Kidney (tissue), 14 donors: ENCODE data around the gene SORBS1. TPM values are rescaled to one million over a fixed set of nuclear protein-coding genes. Genes with fewer than 3 reads are reported as not detected.

ENCODE experiments used
- DNase-seq, 5 donors: peaks; one replicate each; pipeline ENCODE4 v3.0.0-alpha.2; 2013 to 2020
- FAIRE-seq: peaks from 2 replicates; lab custom pipeline; 2012; peaks lifted over from hg19 to GRCh38; lab: Jason Lieb, UNC
- H3K27ac ChIP-seq, 2 donors: one replicate each; pipeline ENCODE4 v1.7.0; 2013; ENCODE audit warnings: low read depth in 2 of 2, low read length in 2 of 2, inconsistent platforms in 1 of 2
- H3K27me3 ChIP-seq: one replicate; pipeline ENCODE4 v1.7.1; 2013; ENCODE audit warnings: low read length, inconsistent platforms; ENCODE audit not compliant: control insufficient read depth, insufficient read depth
- H3K36me3 ChIP-seq, 3 donors: one replicate each; pipeline versions ENCODE4 v1.7.0 to v1.7.1; 2013; ENCODE audit warnings: low read length in 3 of 3, control low read depth in 1 of 3, inconsistent platforms in 1 of 3; ENCODE audit not compliant: insufficient read depth in 3 of 3, control insufficient read depth in 2 of 3
- H3K4me1 ChIP-seq, 3 donors: one replicate each; pipeline versions ENCODE4 v1.7.0 to v1.7.1; 2013; ENCODE audit warnings: low read length in 3 of 3, inconsistent platforms in 1 of 3, low read depth in 1 of 3; ENCODE audit not compliant: control insufficient read depth in 2 of 3, insufficient read depth in 2 of 3
- H3K4me3 ChIP-seq, 3 donors: one replicate each; pipeline versions ENCODE4 v1.7.0 to v1.8.1; 2013; ENCODE audit warnings: low read length in 3 of 3, control low read depth in 1 of 3, inconsistent platforms in 1 of 3
- H3K9ac ChIP-seq, 3 donors: one replicate each; pipeline versions ENCODE4 v1.7.0 to v1.7.1; 2013; ENCODE audit warnings: low read length in 3 of 3, control low read depth in 1 of 3, inconsistent platforms in 1 of 3
- H3K9me3 ChIP-seq, 3 donors: one replicate each; pipeline versions ENCODE4 v1.7.0 to v1.7.1; 2013; ENCODE audit warnings: low read length in 3 of 3, control low read depth in 1 of 3, inconsistent platforms in 1 of 3; ENCODE audit not compliant: control insufficient read depth in 2 of 3, insufficient read depth in 1 of 3
- intact Hi-C: fragments of 100-400 bp; cut with DNase I; formaldehyde crosslinking; loops from one replicate; pipeline ENCODE4 v1.11.1; 2022
- polyA plus RNA-seq: library from polyadenylated mRNA; stranded (reverse); fragments of 350-450 nt; fragmentation: Illumina TruSeq; extraction: RNeasy Lipid Tissue Mini Kit (QIAGEN cat#74804); gene quantifications from one replicate; pipeline ENCODE4 v1.2.3, GENCODE V29; 2014; ENCODE audit warnings: low read depth, low replicate concordance; ENCODE audit not compliant: insufficient read depth
- total RNA-seq: library from RNA; stranded (reverse); fragmentation: NEBNext Ultra II Directional; extraction: Animal tissue kit (Norgen Biotek cat#: 25700); gene quantifications from one replicate; pipeline ENCODE4 v1.2.1, GENCODE V29; 2021
- TF ChIP-seq, protein P1 (sequence below): IDR thresholded peaks from 3 replicates; pipeline ENCODE4 v1.5.1; 2012; ENCODE audit warnings: mild to moderate bottlenecking, moderate library complexity, borderline replicate concordance; ENCODE audit not compliant: insufficient read depth; ENCODE audit errors: extremely low read depth
- donor health status: control.
- donor health status: control.
- donor health status: control.
- donor health status: control.
- donor health status: control.
- donor health status: DM: yes; HTN: yes; CAD: no.
- donor health status: Normal renal cell carcinoma (clear cell type).

SORBS1 gene
- total and polyA plus RNA-seq, 2 donors from 2014 or later: 12.2 to 91.7 TPM

DNA sequence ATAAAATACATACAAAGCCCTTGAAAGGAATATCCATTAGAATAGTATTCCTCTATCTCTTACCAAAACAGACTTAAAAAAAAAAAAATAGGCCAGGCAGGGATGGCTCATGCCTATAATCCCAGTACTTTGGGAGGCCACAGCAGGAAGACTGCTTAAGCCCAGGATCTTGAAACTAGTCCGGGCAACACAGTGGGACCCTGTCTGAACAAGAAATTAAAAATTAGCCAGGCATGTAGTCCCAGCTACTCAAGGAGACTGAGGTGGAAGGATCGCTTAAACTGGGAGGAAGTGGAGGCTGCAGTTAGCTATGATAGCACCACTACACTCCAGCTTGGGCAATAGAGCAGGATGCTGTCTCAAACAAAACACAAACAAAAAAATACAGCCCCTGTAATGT is 280.0 kb downstream of the SORBS1 start:
- FAIRE-seq: no peak
- peaks cover 0 to 8% (median 6%) of the 10 kb centered on the region in 3 donors for H3K4me1 ChIP-seq

DNA sequence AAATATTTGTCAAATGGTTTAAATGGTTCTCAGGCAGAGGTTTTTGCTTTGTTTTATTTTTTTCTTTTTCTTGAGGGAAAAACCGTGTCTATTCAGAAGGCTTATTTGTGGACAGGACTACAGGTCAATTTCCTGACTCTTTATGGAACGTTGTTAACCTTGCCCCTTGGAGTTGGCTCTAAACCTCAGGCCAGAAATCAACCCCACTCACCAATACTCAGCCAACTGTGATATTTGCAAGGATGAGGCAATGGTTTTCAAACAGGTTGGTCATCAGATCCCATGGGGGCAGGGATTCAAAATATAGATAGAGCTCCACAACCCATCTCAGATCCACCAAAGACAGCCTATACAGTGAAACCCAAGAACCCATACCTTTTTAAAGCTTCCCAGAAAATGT is 280.5 kb downstream of the SORBS1 start:
- TF ChIP-seq, protein P1, sequence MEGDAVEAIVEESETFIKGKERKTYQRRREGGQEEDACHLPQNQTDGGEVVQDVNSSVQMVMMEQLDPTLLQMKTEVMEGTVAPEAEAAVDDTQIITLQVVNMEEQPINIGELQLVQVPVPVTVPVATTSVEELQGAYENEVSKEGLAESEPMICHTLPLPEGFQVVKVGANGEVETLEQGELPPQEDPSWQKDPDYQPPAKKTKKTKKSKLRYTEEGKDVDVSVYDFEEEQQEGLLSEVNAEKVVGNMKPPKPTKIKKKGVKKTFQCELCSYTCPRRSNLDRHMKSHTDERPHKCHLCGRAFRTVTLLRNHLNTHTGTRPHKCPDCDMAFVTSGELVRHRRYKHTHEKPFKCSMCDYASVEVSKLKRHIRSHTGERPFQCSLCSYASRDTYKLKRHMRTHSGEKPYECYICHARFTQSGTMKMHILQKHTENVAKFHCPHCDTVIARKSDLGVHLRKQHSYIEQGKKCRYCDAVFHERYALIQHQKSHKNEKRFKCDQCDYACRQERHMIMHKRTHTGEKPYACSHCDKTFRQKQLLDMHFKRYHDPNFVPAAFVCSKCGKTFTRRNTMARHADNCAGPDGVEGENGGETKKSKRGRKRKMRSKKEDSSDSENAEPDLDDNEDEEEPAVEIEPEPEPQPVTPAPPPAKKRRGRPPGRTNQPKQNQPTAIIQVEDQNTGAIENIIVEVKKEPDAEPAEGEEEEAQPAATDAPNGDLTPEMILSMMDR: no peak
- Histone ChIP-seq H3K4me1 (peaks cover 0 to 8% (median 6%) of the 10 kb centered on the region in 3 donors), H3K9me3 (no peaks in the 10 kb centered on the region), H3K27ac (no peak overlapping the region), H3K27me3 (no peaks in the 10 kb centered on the region), H3K4me3 (no peak overlapping the region), H3K9ac (no peak overlapping the region), H3K36me3 (no peaks in the 10 kb centered on the region)
- no peak for FAIRE-seq
- DNase-seq: no peak
- intact Hi-C loops: no loop called here

More for the DNA sequence above, 280.0 kb downstream of the SORBS1 start:
- TF ChIP-seq, protein P1: no peak
- DNase-seq: no peak
- H3K27ac ChIP-seq: no peak overlapping the region
- H3K9ac ChIP-seq: no peak overlapping the region
- H3K27me3 ChIP-seq: no peaks in the 10 kb centered on the region
- H3K36me3 ChIP-seq: no peaks in the 10 kb centered on the region
- no peak overlapping the region for H3K4me3 ChIP-seq
- intact Hi-C loops: no loop called here
- H3K9me3 ChIP-seq: no peaks in the 10 kb centered on the region

DNA sequence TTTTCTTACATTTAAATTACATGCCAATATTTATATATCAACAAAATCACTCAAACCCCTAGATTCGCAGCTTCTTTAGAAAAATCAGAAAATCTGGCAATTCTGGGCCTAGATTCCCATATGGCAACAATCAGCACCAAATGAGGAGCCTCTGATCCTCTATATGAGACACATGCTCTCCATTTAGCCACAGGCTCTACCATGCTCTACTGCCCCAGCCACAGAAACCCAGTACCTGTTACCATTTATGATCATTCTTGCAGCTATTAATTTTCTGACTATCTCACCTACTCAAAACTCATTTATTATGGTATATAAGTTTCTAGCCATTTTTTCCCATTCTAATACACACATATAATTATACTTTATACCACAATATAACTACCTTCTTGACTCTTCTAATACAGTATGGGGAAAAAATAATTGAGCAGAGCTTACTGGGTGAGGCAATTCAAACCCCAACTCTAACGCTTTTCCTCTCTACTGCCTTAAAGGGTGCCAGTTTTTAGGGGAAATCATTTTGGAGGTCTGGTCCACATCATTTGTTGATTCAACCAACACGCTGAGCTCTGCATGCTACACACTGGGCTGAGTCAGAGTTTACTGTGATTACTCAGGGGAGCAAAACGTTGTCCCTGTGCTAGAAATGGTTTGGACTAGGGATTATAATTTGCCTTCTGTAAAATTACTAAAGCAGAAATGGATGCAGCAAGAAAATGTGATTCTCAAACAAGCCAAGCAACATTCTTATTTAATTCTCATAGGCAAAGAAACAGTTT is 281.9 kb downstream of the SORBS1 start:
- no peak for FAIRE-seq
- no peak overlapping the region for H3K9ac ChIP-seq
- no peaks in the 10 kb centered on the region for H3K27me3 ChIP-seq
- peaks cover 0 to 8% (median 8%) of the 10 kb centered on the region in 3 donors for H3K4me1 ChIP-seq
- no peaks in the 10 kb centered on the region for H3K36me3 ChIP-seq
- intact Hi-C loops: no loop called here
- H3K9me3 ChIP-seq: no peaks in the 10 kb centered on the region
- TF ChIP-seq, protein P1: no peak
- no peak overlapping the region for H3K4me3 ChIP-seq
- no peak overlapping the region for H3K27ac ChIP-seq
- no peak for DNase-seq
